Natural killer cell (primary cell): ENCODE results near the gene HK3. TPM values are rescaled to one million over a fixed set of nuclear protein-coding genes. Genes with fewer than 3 reads are reported as not detected.

Experiments
- ATAC-seq, 3 donors: fragments of 150-1000 bp in 2 of 3; fragments of 200-7000 bp in 1 of 3; cut with Tn5 transposase; 1 replicate in 1 of 3; 2 replicates in 2 of 3; pipeline ENCODE4 v1.10.0; 2021; ENCODE audit warnings: mild to moderate bottlenecking in 2 of 3, moderate library complexity in 2 of 3
- DNase-seq, 2 donors: peaks; one replicate each; pipeline versions ENCODE4 v3.0.0 to v3.0.0-alpha.2; 2013 to 2021; ENCODE audit warnings: mixed read lengths in 1 of 2
- H3K27ac ChIP-seq: one replicate; pipeline ENCODE4 v1.5.1; 2013; ENCODE audit warnings: mild to moderate bottlenecking, low read length
- H3K27me3 ChIP-seq: one replicate; pipeline ENCODE4 v1.6.1; 2013; ENCODE audit warnings: low read length; ENCODE audit not compliant: control insufficient read depth, insufficient read depth
- H3K36me3 ChIP-seq: one replicate; pipeline ENCODE4 v1.6.1; 2013; ENCODE audit warnings: low read length; ENCODE audit not compliant: control insufficient read depth, insufficient read depth
- H3K4me1 ChIP-seq: one replicate; pipeline ENCODE4 v1.6.1; 2013; ENCODE audit warnings: low read length; ENCODE audit not compliant: control insufficient read depth, insufficient read depth
- H3K4me3 ChIP-seq: one replicate; pipeline ENCODE4 v1.5.1; 2013; ENCODE audit warnings: low read length
- H3K9me3 ChIP-seq: one replicate; pipeline ENCODE4 v1.6.1; 2013; ENCODE audit warnings: low read length; ENCODE audit not compliant: control insufficient read depth, insufficient read depth
- H3K27ac Mint-ChIP-seq, 2 donors: one replicate each; pipeline ENCODE4 v1.8.0; 2022; ENCODE audit warnings: mild to moderate bottlenecking in 2 of 2, mixed read lengths in 2 of 2, moderate library complexity in 1 of 2
- H3K27me3 Mint-ChIP-seq, 2 donors: one replicate each; pipeline ENCODE4 v1.8.0; 2022; ENCODE audit warnings: low read depth in 2 of 2, mixed read lengths in 2 of 2
- H3K36me3 Mint-ChIP-seq: one replicate; pipeline ENCODE4 v1.8.0; 2022; ENCODE audit warnings: mixed read lengths
- H3K4me1 Mint-ChIP-seq, 2 donors: one replicate each; pipeline ENCODE4 v1.8.0; 2022; ENCODE audit warnings: mixed read lengths in 2 of 2
- H3K4me3 Mint-ChIP-seq: one replicate; pipeline ENCODE4 v1.8.0; 2022; ENCODE audit warnings: mild to moderate bottlenecking, moderate library complexity, mixed read lengths
- H3K9me3 Mint-ChIP-seq, 2 donors: one replicate each; pipeline ENCODE4 v1.8.0; 2022; ENCODE audit warnings: mixed read lengths in 2 of 2
- WGBS: methylation state at CpG from one replicate; pipeline ENCODE4 v1.1.7; 2013; ENCODE audit warnings: missing lambda C conversion rate; ENCODE audit not compliant: insufficient coverage; 5-methylcytosine and 5-hydroxymethylcytosine counted together
- intact Hi-C: fragments of 100-400 bp; cut with micrococcal nuclease; formaldehyde crosslinking; loops from one replicate; pipeline ENCODE4 v1.14.2; 2022
- total RNA-seq, 4 donors: library from RNA; stranded (reverse); fragments of 120-200 nt in 1 of 4; gene quantifications; one replicate each; pipeline versions ENCODE4 v1.2.3 to v1.2.4, GENCODE V29; 2013 to 2022
- TF ChIP-seq, protein P1 (sequence below): fragments of 200-600 bp; IDR thresholded peaks from one replicate; pipeline ENCODE4 v1.8.0; 2022; ENCODE audit warnings: antibody characterized with exemption

HK3 gene
- total RNA-seq, 3 donors from 2014 or later (not counting 1 experiment from before 2014, with no cell fraction given) = 6.6 to 56.1 (median 26.2) TPM

DNA sequence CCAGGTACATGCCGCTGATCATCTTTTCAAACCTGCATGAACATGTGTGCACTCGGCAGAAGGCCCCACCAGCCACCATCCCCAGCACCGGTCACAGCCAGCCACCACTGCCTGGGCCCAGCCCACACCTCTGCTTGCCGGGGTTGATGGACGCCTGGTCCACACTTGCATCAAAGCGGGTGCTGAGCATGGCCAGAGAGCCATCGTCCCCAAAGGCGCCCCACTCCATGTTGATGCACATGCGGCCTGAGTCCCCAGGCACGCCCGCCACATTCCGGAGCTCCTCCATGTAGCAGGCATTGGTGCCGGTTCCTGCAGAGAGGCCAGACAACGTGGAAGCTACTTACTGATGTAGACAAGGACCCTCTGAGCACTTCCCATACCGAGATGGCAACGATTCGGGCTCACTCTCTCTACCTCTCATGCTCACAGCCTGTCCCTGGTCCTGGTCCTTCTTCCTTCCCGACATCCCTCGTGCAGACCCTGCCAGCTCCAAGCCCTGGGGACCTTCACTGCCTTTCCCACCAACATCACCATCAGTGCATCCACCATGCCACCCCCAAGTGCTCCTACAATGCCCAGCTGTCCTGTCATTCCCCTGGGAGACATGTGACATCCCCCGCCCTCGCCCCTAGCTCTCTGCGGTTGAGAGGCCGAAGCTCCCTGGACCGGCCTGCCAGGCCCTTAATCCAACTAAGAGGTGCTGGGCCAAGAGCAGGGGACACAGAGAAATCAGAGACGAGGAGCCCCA is 17.2 kb downstream of the HK3 start:
- H3K4me1 Mint-ChIP-seq = no peaks in the 10 kb centered on the region
- H3K9me3 ChIP-seq = no peaks in the 10 kb centered on the region
- H3K27me3 Mint-ChIP-seq = peaks cover 0 to 7% of the 10 kb centered on the region in 2 donors
- ATAC-seq = no peak
- intact Hi-C loops = no loop called here
- H3K27me3 ChIP-seq = no peaks in the 10 kb centered on the region
- WGBS = 91% methylated on average over 25 of the region's 25 CpGs
- TF ChIP-seq, protein P1, sequence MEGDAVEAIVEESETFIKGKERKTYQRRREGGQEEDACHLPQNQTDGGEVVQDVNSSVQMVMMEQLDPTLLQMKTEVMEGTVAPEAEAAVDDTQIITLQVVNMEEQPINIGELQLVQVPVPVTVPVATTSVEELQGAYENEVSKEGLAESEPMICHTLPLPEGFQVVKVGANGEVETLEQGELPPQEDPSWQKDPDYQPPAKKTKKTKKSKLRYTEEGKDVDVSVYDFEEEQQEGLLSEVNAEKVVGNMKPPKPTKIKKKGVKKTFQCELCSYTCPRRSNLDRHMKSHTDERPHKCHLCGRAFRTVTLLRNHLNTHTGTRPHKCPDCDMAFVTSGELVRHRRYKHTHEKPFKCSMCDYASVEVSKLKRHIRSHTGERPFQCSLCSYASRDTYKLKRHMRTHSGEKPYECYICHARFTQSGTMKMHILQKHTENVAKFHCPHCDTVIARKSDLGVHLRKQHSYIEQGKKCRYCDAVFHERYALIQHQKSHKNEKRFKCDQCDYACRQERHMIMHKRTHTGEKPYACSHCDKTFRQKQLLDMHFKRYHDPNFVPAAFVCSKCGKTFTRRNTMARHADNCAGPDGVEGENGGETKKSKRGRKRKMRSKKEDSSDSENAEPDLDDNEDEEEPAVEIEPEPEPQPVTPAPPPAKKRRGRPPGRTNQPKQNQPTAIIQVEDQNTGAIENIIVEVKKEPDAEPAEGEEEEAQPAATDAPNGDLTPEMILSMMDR = no peak
- H3K4me1 ChIP-seq = peaks cover under 1% of the 10 kb centered on the region
- H3K9me3 Mint-ChIP-seq = no peaks in the 10 kb centered on the region
- H3K36me3 Mint-ChIP-seq = no peaks in the 10 kb centered on the region
- no peaks in the 10 kb centered on the region for H3K36me3 ChIP-seq
- no peak overlapping the region for H3K27ac Mint-ChIP-seq
- no peak overlapping the region for H3K4me3 ChIP-seq
- no peak overlapping the region for H3K4me3 Mint-ChIP-seq
- no peak for DNase-seq
- H3K27ac ChIP-seq = no peak overlapping the region

DNA sequence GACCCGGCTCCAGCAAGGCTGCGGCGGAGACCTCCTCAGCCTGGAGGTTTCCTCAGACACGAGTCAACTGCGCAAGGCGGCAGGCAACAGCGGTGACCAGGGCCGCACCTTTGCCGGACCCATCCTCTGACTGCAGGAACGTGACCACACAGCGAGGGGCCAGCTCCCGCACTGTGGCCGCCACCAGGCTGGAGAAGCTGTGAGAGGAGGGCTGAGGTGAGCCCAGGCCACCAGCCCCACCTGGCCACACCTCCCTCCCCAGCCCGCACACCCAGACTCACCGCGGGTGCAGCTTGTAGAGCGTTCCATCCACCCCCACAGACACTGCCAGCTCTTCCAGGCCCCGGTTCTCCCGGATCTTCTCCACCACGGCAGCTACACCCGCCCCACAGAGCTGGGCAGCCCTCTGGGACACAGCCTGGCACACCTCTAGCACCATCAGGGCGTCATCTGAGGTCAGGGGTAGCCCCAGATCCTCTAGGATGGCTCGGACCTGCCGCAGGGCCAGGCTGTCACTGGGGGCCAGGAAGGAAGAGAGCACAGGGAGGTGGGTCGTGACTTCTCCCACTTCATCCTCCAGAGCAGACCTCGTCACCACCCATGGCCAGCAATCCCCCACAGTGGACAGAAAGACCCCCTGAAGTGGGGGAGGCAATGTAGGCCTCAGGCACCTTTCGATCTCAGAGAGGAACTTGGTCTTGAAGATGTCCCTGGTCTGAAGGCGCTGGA is 18.0 kb downstream of the HK3 start:
- Histone ChIP-seq H3K4me3 (no peak overlapping the region), H3K27me3 (peaks cover 7% of the 10 kb centered on the region), H3K4me1 (peaks cover 9% of the 10 kb centered on the region), H3K9me3 (no peaks in the 10 kb centered on the region), H3K27ac (no peak overlapping the region), H3K36me3 (no peaks in the 10 kb centered on the region)
- Mint-ChIP-seq H3K4me3 (no peak overlapping the region), H3K36me3 (no peaks in the 10 kb centered on the region), H3K27me3 (peaks cover 4 to 10% of the 10 kb centered on the region in 2 donors), H3K9me3 (no peaks in the 10 kb centered on the region), H3K27ac (no peak overlapping the region), H3K4me1 (peaks cover 5% of the 10 kb centered on the region in 2 donors)
- no peak for ATAC-seq
- TF ChIP-seq, protein P1 = no peak
- no peak for DNase-seq
- intact Hi-C loops = no loop called here
- 89% methylated on average over 28 of the region's 28 CpGs for WGBS

DNA sequence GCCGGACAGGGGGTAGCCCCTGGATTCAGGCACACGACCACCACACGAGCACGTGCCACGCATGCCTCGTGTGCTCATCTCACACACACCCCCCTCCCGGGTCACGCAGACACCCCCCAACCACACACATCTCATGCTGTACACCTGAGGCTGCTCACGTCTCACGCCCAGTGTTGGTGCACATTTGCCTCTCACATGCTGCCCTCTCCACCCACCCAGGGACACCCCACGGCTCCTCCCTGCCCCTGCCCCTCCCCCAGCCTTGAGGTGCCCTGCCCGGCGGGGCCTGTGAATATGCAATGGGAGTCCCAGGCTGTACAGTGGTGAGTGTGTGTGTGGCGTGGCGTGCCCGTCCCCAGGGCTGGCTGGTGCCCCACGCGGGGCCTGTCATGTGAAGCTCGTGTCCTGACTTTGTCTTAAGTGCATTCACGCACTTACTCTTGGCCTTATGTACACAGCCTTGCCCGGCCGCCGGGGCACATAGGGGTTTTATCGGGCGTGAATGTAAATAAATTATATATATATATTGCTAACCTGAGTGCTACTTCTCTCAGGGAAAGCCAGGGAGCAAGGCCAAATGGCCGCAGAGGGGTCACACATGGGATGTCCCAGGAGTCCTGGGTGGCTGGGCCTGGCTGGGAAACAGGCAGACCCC is 18.7 kb downstream of the HK3 start:
- no peak for DNase-seq
- no peaks in the 10 kb centered on the region for H3K36me3 Mint-ChIP-seq

More for the DNA sequence above, 18.7 kb downstream of the HK3 start:
- Mint-ChIP-seq H3K27ac (no peak overlapping the region), H3K4me3 (no peak overlapping the region), H3K27me3 (peaks cover 10 to 16% of the 10 kb centered on the region in 2 donors), H3K9me3 (no peaks in the 10 kb centered on the region), H3K4me1 (peaks cover 12% of the 10 kb centered on the region in 2 donors)
- 89% methylated on average over 24 of the region's 26 CpGs for whole genome bisulfite sequencing
- no peak overlapping the region for H3K4me3 ChIP-seq
- peaks cover 16% of the 10 kb centered on the region for H3K4me1 ChIP-seq
- intact Hi-C loops = no loop called here
- no peak overlapping the region for H3K27ac ChIP-seq
- H3K9me3 ChIP-seq = no peaks in the 10 kb centered on the region
- no peaks in the 10 kb centered on the region for H3K36me3 ChIP-seq
- TF ChIP-seq, protein P1 = no peak
- no peak for ATAC-seq
- peaks cover 8% of the 10 kb centered on the region for H3K27me3 ChIP-seq
